ENCODE results near the gene PHLDA1.

DNA sequence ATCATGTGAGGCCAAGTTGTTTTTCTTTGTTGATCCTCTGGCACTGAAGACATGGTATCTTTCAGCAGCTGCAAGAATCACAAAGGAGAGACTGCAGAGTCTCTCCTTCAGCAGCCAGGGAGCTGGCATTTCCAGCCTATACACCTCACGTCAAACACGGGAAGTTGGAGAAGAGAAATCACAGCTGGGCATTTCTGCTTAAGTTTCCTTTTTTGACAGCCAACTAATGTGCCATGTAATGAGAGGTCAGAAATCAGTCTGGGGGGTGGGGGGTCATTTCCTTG, 28.3 kb downstream of the PHLDA1 start:
- TF ChIP-seq, protein P1, sequence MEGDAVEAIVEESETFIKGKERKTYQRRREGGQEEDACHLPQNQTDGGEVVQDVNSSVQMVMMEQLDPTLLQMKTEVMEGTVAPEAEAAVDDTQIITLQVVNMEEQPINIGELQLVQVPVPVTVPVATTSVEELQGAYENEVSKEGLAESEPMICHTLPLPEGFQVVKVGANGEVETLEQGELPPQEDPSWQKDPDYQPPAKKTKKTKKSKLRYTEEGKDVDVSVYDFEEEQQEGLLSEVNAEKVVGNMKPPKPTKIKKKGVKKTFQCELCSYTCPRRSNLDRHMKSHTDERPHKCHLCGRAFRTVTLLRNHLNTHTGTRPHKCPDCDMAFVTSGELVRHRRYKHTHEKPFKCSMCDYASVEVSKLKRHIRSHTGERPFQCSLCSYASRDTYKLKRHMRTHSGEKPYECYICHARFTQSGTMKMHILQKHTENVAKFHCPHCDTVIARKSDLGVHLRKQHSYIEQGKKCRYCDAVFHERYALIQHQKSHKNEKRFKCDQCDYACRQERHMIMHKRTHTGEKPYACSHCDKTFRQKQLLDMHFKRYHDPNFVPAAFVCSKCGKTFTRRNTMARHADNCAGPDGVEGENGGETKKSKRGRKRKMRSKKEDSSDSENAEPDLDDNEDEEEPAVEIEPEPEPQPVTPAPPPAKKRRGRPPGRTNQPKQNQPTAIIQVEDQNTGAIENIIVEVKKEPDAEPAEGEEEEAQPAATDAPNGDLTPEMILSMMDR (conservative IDR thresholded peaks at IDR 0.05; ENCODE audit: low read depth, low read length), result no peak
- TF ChIP-seq SMC3 (IDR thresholded peaks at IDR 0.05; ENCODE audit: low read depth, low read length) (no peak), MAZ (IDR thresholded peaks at IDR 0.05; ENCODE audit: borderline replicate concordance, low read depth, low read length) (no peak), POLR2A (IDR thresholded peaks at IDR 0.05; ENCODE audit: low read depth, low read length) (no peak), CEBPB (IDR thresholded peaks at IDR 0.05; ENCODE audit: low read depth, low read length) (no peak), BHLHE40 (IDR thresholded peaks at IDR 0.05; ENCODE audit: low read depth, low read length) (no peak), RFX5 (IDR thresholded peaks at IDR 0.05; ENCODE audit: low read depth, low read length) (no peak), MXI1 (IDR thresholded peaks at IDR 0.05; ENCODE audit: borderline replicate concordance, low read depth, low read length) (no peak), CHD1 (IDR thresholded peaks at IDR 0.05; ENCODE audit: low read depth, low read length) (no peak)
- TF ChIP-seq, protein P2, sequence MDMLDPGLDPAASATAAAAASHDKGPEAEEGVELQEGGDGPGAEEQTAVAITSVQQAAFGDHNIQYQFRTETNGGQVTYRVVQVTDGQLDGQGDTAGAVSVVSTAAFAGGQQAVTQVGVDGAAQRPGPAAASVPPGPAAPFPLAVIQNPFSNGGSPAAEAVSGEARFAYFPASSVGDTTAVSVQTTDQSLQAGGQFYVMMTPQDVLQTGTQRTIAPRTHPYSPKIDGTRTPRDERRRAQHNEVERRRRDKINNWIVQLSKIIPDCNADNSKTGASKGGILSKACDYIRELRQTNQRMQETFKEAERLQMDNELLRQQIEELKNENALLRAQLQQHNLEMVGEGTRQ (IDR thresholded peaks at IDR 0.05; ENCODE audit: low read depth, low read length), result no peak
- TF ChIP-seq, protein P3, sequence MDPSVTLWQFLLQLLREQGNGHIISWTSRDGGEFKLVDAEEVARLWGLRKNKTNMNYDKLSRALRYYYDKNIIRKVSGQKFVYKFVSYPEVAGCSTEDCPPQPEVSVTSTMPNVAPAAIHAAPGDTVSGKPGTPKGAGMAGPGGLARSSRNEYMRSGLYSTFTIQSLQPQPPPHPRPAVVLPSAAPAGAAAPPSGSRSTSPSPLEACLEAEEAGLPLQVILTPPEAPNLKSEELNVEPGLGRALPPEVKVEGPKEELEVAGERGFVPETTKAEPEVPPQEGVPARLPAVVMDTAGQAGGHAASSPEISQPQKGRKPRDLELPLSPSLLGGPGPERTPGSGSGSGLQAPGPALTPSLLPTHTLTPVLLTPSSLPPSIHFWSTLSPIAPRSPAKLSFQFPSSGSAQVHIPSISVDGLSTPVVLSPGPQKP (IDR thresholded peaks at IDR 0.05; ENCODE audit: borderline replicate concordance, low read depth, low read length), result no peak
